HCT116 (cell line): ENCODE results near the gene BLACAT1. TPM values are rescaled to one million over a fixed set of nuclear protein-coding genes. Genes with fewer than 3 reads are reported as not detected.

Experiments
- ATAC-seq: fragments of 200-7000 bp; cut with Tn5 transposase; 2 replicates; pipeline ENCODE4 v1.9.1; 2020; ENCODE audit warnings: mild to moderate bottlenecking, moderate library complexity
- BruUV-seq: library from RNA; stranded (reverse); fragments of 400-500 nt; replicated peaks from 2 replicates; lab custom pipeline; 2021; lab: Mats Ljungman, UMichigan
- CTCF ChIA-PET: fragments of 300-600 bp; sonication (Branson Sonifier 250); formaldehyde crosslinking; loops from one replicate; lab custom pipeline; 2021; ENCODE audit warnings: antibody characterized with exemption; lab: Charles Lee
- POLR2A ChIA-PET: fragments of 300-600, 350-600 bp; sonication (Branson Sonifier 250); formaldehyde crosslinking; loops from one replicate; lab custom pipeline; 2021; ENCODE audit warnings: antibody characterized with exemption; lab: Charles Lee
- RAD21 ChIA-PET, 2 experiments: fragments of 300-600 bp; sonication (Branson Sonifier 250); formaldehyde crosslinking; loops; one replicate each; lab custom pipeline; 2023; ENCODE audit warnings: low total read pairs in 2 of 2; ENCODE audit not compliant: uncharacterized antibody in 2 of 2, unreplicated experiment in 2 of 2, low non-redundant PET in 1 of 2; lab: Charles Lee
- DNase-seq: peaks from one replicate; pipeline ENCODE4 v3.0.0-alpha.2; 2010; ENCODE audit warnings: low read depth, low spot score
- H2AFZ ChIP-seq: fragments of 200-600 bp; shearing (Covaris generic), sonication (generic); 2 replicates; pipeline ENCODE4 v1.6.1; 2017; ENCODE audit warnings: low read depth, mixed run types, mixed read lengths, antibody characterized with exemption, low read length; ENCODE audit not compliant: poor library complexity, severe bottlenecking
- H3K27ac ChIP-seq: 2 replicates; pipeline ENCODE4 v1.5.1; 2012; ENCODE audit warnings: low read depth, low read length
- H3K27me3 ChIP-seq: fragments of 200-600 bp; sonication (generic); 2 replicates; pipeline ENCODE4 v1.6.1; 2016; ENCODE audit warnings: mixed run types, low read length, mixed read lengths; ENCODE audit not compliant: insufficient read depth
- H3K36me3 ChIP-seq, 2 experiments: fragments of 200-500 bp in 1 of 2; fragments of 200-600 bp in 1 of 2; sonication (Bioruptor generic) in 1 of 2; sonication (generic) in 1 of 2; 2 replicates each; pipeline versions ENCODE4 v1.5.1 to v1.6.1; 2014 to 2016; ENCODE audit warnings: low read length in 2 of 2, inconsistent platforms in 1 of 2, mixed read lengths in 1 of 2, mixed run types in 1 of 2; ENCODE audit not compliant: insufficient read depth in 2 of 2, control insufficient read depth in 1 of 2
- H3K4me1 ChIP-seq, 2 experiments: fragments of 200-600 bp in 1 of 2; sonication (generic) in 1 of 2; 2 replicates each; pipeline versions ENCODE4 v1.5.1 to v1.6.1; 2012 to 2017; ENCODE audit warnings: low read length in 2 of 2, inconsistent platforms in 1 of 2, mild to moderate bottlenecking in 1 of 2, mixed read lengths in 1 of 2, mixed run types in 1 of 2, moderate library complexity in 1 of 2; ENCODE audit not compliant: insufficient read depth in 2 of 2, control insufficient read depth in 1 of 2
- H3K4me2 ChIP-seq: fragments of 200-600 bp; sonication (generic); 2 replicates; pipeline ENCODE4 v1.6.1; 2017; ENCODE audit warnings: mixed run types, low read length, mixed read lengths
- H3K4me3 ChIP-seq, 2 experiments: fragments of 200-600 bp in 1 of 2; sonication (generic) in 1 of 2; replicated peaks in 1 of 2; 2 replicates each; pipeline ENCODE4 v1.5.1; 2011 to 2016; ENCODE audit warnings: low read length in 2 of 2, control low read depth in 1 of 2, low read depth in 1 of 2, mild to moderate bottlenecking in 1 of 2, mixed read lengths in 1 of 2, mixed run types in 1 of 2
- H3K79me2 ChIP-seq: fragments of 200-600 bp; sonication (generic); 2 replicates; pipeline ENCODE4 v1.6.1; 2017; ENCODE audit warnings: mild to moderate bottlenecking, mixed run types, low read length, moderate library complexity, mixed read lengths; ENCODE audit not compliant: insufficient read depth
- H3K9ac ChIP-seq: fragments of 200-600 bp; sonication (generic); 2 replicates; pipeline ENCODE4 v1.6.1; 2016; ENCODE audit warnings: low read length, mixed read lengths
- H3K9me2 ChIP-seq: fragments of 200-600 bp; sonication (generic), shearing (Covaris generic); 2 replicates; pipeline ENCODE4 v1.6.1; 2017; ENCODE audit warnings: mixed run types, mild to moderate bottlenecking, moderate library complexity; ENCODE audit not compliant: insufficient read depth
- H3K9me3 ChIP-seq, 2 experiments: fragments of 200-500 bp in 1 of 2; fragments of 200-600 bp in 1 of 2; sonication (Bioruptor generic) in 1 of 2; sonication (generic) in 1 of 2; 2 replicates each; pipeline ENCODE4 v1.6.1; 2014 to 2017; ENCODE audit warnings: low read length in 2 of 2, mixed read lengths in 2 of 2, inconsistent platforms in 1 of 2, low read depth in 1 of 2, mild to moderate bottlenecking in 1 of 2, mixed run types in 1 of 2, moderate library complexity in 1 of 2; ENCODE audit not compliant: control insufficient read depth in 1 of 2, insufficient read depth in 1 of 2
- H4K20me1 ChIP-seq: fragments of 200-600 bp; sonication (generic), shearing (Covaris generic); 2 replicates; pipeline ENCODE4 v1.6.1; 2017; ENCODE audit warnings: mixed run types, mild to moderate bottlenecking, moderate library complexity; ENCODE audit not compliant: insufficient read depth
- ATF3 ChIP-seq: IDR thresholded peaks from 2 replicates; pipeline ENCODE4 v1.6.1; 2012
- CBX3 ChIP-seq: IDR thresholded peaks from 2 replicates; pipeline ENCODE4 v1.6.1; 2012; ENCODE audit warnings: low read depth
- CEBPB ChIP-seq: IDR thresholded peaks from 2 replicates; pipeline ENCODE4 v1.6.1; 2012; ENCODE audit warnings: low read depth
- EGR1 ChIP-seq: IDR thresholded peaks from 2 replicates; pipeline ENCODE4 v1.6.1; 2012; ENCODE audit warnings: low read depth
- ELF1 ChIP-seq: IDR thresholded peaks from 2 replicates; pipeline ENCODE4 v1.6.1; 2012; ENCODE audit warnings: low read depth, borderline replicate concordance
- EZH2phosphoT487 ChIP-seq: fragments of 200-600 bp; IDR thresholded peaks from 2 replicates; pipeline ENCODE4 v1.6.1; 2018; ENCODE audit warnings: antibody characterized with exemption, borderline replicate concordance
- FOSL1 ChIP-seq: IDR thresholded peaks from 2 replicates; pipeline ENCODE4 v1.6.1; 2012; ENCODE audit warnings: low read depth
- JUND ChIP-seq: IDR thresholded peaks from 2 replicates; pipeline ENCODE4 v1.6.1; 2012
- POLR2A ChIP-seq: IDR thresholded peaks from 2 replicates; pipeline ENCODE4 v1.7.0; 2011; ENCODE audit warnings: borderline replicate concordance; ENCODE audit not compliant: insufficient read depth, insufficient read length; ENCODE audit errors: extremely low read depth
- POLR2AphosphoS5 ChIP-seq: IDR thresholded peaks from 2 replicates; pipeline ENCODE4 v1.6.1; 2011; ENCODE audit warnings: mild to moderate bottlenecking, low read depth, low read length, moderate library complexity
- RAD21 ChIP-seq: IDR thresholded peaks from 2 replicates; pipeline ENCODE4 v1.6.1; 2012; ENCODE audit warnings: low read depth, mild to moderate bottlenecking
- SIN3A ChIP-seq: IDR thresholded peaks from 2 replicates; pipeline ENCODE4 v1.6.1; 2012; ENCODE audit warnings: low read depth
- SP1 ChIP-seq: IDR thresholded peaks from 2 replicates; pipeline ENCODE4 v1.6.1; 2012; ENCODE audit warnings: low read depth
- TCF7L2 ChIP-seq: IDR thresholded peaks from 2 replicates; pipeline ENCODE4 v1.7.0; 2011; ENCODE audit warnings: borderline replicate concordance, inconsistent platforms; ENCODE audit not compliant: insufficient read depth, insufficient read length; ENCODE audit errors: extremely low read depth
- YY1 ChIP-seq: IDR thresholded peaks from 2 replicates; pipeline ENCODE4 v1.6.1; 2011; ENCODE audit warnings: low read length, low read depth, moderate library complexity, mild to moderate bottlenecking; ENCODE audit not compliant: insufficient replicate concordance; ENCODE audit errors: extremely low read depth
- ZFX ChIP-seq: fragments of 450-650 bp; IDR thresholded peaks from 2 replicates; pipeline ENCODE4 v1.6.1; 2017
- ZNF274 ChIP-seq: fragments of 200-500 bp; sonication (Bioruptor generic); IDR thresholded peaks from 2 replicates; pipeline ENCODE4 v1.6.1; 2014; ENCODE audit warnings: mild to moderate bottlenecking, low read depth, low read length, inconsistent platforms
- intact Hi-C: fragments of 100-400 bp; cut with micrococcal nuclease; formaldehyde crosslinking; loops from 2 replicates; pipeline ENCODE4 v1.10.0; 2022
- total RNA-seq: library from RNA; stranded (reverse); gene quantifications from one replicate; pipeline ENCODE4 v1.2.1, GENCODE V29; 2021; ENCODE audit not compliant: unreplicated experiment
- TF ChIP-seq, protein P1 (sequence below): IDR thresholded peaks from 2 replicates; pipeline ENCODE4 v1.6.1; 2012; ENCODE audit warnings: low read depth
- TF ChIP-seq, protein P2 (sequence below): IDR thresholded peaks from 2 replicates; pipeline ENCODE4 v1.6.1; 2012
- TF ChIP-seq, protein P3 (sequence below): IDR thresholded peaks from 2 replicates; pipeline ENCODE4 v1.6.1; 2011; ENCODE audit warnings: mild to moderate bottlenecking, low read length, moderate library complexity; ENCODE audit not compliant: insufficient replicate concordance; ENCODE audit errors: extremely low read depth

The BLACAT1 gene
- total RNA-seq, 1 experiment from 2014 or later = 3.9 TPM

GRCh38 chr1:205423814-205424399 is 31.9 kb downstream of the BLACAT1 start:
- ChIA-PET CTCF (interaction anchor here (0.9 to 1.4 kb wide), 3 partner anchors 54 to 62 kb away, joined by 4 to 12 read pairs (median 6); no protein-coding TSS in a partner anchor), RAD21 (interaction anchor here in 1 of 2 experiments (1.1 kb wide), 1 partner anchor 100 kb away, joined by 3 read pairs; no protein-coding TSS in a partner anchor), POLR2A (no interaction called here)
- H3K9me2 ChIP-seq = no peaks in the 10 kb centered on the region
- no peaks in the 10 kb centered on the region for H4K20me1 ChIP-seq
- no peaks in the 10 kb centered on the region for H3K79me2 ChIP-seq
- peaks cover 29% of the 10 kb centered on the region for H3K27me3 ChIP-seq
- H2AFZ ChIP-seq = no peak overlapping the region
- no TSS peak for BruUV-seq
- H3K36me3 ChIP-seq = no peaks in the 10 kb centered on the region
- no peaks in the 10 kb centered on the region for H3K9me3 ChIP-seq
- H3K4me1 ChIP-seq = peaks cover 0 to 4% of the 10 kb centered on the region in 2 experiments; a peak in 1 of 4 replicates
- no peak overlapping the region for H3K4me2 ChIP-seq
- no peak for TF ChIP-seq CEBPB
- TF ChIP-seq EGR1 = no peak
- TF ChIP-seq POLR2AphosphoS5 = no peak
- no peak for TF ChIP-seq POLR2A
- no peak for TF ChIP-seq EZH2phosphoT487
- TF ChIP-seq TCF7L2 = no peak
- TF ChIP-seq, protein P1, sequence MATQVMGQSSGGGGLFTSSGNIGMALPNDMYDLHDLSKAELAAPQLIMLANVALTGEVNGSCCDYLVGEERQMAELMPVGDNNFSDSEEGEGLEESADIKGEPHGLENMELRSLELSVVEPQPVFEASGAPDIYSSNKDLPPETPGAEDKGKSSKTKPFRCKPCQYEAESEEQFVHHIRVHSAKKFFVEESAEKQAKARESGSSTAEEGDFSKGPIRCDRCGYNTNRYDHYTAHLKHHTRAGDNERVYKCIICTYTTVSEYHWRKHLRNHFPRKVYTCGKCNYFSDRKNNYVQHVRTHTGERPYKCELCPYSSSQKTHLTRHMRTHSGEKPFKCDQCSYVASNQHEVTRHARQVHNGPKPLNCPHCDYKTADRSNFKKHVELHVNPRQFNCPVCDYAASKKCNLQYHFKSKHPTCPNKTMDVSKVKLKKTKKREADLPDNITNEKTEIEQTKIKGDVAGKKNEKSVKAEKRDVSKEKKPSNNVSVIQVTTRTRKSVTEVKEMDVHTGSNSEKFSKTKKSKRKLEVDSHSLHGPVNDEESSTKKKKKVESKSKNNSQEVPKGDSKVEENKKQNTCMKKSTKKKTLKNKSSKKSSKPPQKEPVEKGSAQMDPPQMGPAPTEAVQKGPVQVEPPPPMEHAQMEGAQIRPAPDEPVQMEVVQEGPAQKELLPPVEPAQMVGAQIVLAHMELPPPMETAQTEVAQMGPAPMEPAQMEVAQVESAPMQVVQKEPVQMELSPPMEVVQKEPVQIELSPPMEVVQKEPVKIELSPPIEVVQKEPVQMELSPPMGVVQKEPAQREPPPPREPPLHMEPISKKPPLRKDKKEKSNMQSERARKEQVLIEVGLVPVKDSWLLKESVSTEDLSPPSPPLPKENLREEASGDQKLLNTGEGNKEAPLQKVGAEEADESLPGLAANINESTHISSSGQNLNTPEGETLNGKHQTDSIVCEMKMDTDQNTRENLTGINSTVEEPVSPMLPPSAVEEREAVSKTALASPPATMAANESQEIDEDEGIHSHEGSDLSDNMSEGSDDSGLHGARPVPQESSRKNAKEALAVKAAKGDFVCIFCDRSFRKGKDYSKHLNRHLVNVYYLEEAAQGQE = no peak
- TF ChIP-seq YY1 = no peak
- TF ChIP-seq ELF1 = no peak
- TF ChIP-seq, protein P2, sequence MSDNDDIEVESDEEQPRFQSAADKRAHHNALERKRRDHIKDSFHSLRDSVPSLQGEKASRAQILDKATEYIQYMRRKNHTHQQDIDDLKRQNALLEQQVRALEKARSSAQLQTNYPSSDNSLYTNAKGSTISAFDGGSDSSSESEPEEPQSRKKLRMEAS = no peak
- no peak for TF ChIP-seq ATF3
- no peak for TF ChIP-seq SIN3A
- no peak for TF ChIP-seq JUND
- no peak for TF ChIP-seq FOSL1
- no peak for TF ChIP-seq CBX3
- TF ChIP-seq, protein P3, sequence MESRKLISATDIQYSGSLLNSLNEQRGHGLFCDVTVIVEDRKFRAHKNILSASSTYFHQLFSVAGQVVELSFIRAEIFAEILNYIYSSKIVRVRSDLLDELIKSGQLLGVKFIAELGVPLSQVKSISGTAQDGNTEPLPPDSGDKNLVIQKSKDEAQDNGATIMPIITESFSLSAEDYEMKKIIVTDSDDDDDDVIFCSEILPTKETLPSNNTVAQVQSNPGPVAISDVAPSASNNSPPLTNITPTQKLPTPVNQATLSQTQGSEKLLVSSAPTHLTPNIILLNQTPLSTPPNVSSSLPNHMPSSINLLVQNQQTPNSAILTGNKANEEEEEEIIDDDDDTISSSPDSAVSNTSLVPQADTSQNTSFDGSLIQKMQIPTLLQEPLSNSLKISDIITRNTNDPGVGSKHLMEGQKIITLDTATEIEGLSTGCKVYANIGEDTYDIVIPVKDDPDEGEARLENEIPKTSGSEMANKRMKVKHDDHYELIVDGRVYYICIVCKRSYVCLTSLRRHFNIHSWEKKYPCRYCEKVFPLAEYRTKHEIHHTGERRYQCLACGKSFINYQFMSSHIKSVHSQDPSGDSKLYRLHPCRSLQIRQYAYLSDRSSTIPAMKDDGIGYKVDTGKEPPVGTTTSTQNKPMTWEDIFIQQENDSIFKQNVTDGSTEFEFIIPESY = no peak
- no peak for TF ChIP-seq ZFX
- TF ChIP-seq SP1 = no peak
- no peak for TF ChIP-seq RAD21
- no peak for TF ChIP-seq ZNF274
- H3K9ac ChIP-seq = no peak overlapping the region
- H3K27ac ChIP-seq = no peak overlapping the region
- ATAC-seq (no peak), DNase-seq (no peak)
- intact Hi-C loops = loop anchor here (1.0 kb wide), 1 partner anchor 61 kb away; no protein-coding TSS in a partner anchor
- no peak overlapping the region for H3K4me3 ChIP-seq
